Body of pancreas (tissue), 4 donors: ENCODE measurements around the gene HAUS6.

Experiments
- CTCF ChIP-seq, 7 experiments: fragments of 450-650 bp in 4 of 7; fragments of 200-600 bp in 3 of 7; sonication (generic) in 3 of 7; IDR thresholded peaks; one replicate each; pipeline ENCODE4 v1.5.1; 2016 to 2019; ENCODE audit warnings: antibody characterized with exemption in 7 of 7
- POLR2A ChIP-seq, 3 donors: fragments of 450-650 bp; IDR thresholded peaks; one replicate each; pipeline ENCODE4 v1.6.1; 2016; ENCODE audit warnings: antibody characterized with exemption in 3 of 3, mild to moderate bottlenecking in 2 of 3

GRCh38 chr9:19027825-19028224, 74.9 kb downstream of the HAUS6 start:
- no peak for TF ChIP-seq POLR2A (IDR thresholded peaks at IDR 0.05)
- TF ChIP-seq CTCF (IDR thresholded peaks at IDR 0.05): no peak
